ENCODE results near the gene LRRIQ1. TPM values are rescaled to one million over a fixed set of nuclear protein-coding genes. Genes with fewer than 3 reads are reported as not detected.
A peak's percentile ranks its signal among the peaks of the same experiment; 100 is the strongest.

The LRRIQ1 gene
- total RNA-seq, 1 donor from 2014 or later: 0.92 TPM

GRCh38 chr12:85076688-85077430, 40.7 kb downstream of the LRRIQ1 start:
- H3K4me3 ChIP-seq (ENCODE audit: low read depth, low read length): no peak overlapping the region
- peak; percentile 85 for DNase-seq (ENCODE audit: low read depth)
- TF ChIP-seq CTCF (conservative IDR thresholded peaks at IDR 0.05; ENCODE audit: low read depth, low read length): peak; percentile 69

- no peak for DNase-seq (ENCODE audit: low read depth)
- no peak overlapping the region for H3K4me3 ChIP-seq (ENCODE audit: low read depth, low read length)
- no peak for TF ChIP-seq CTCF (conservative IDR thresholded peaks at IDR 0.05; ENCODE audit: low read depth, low read length)
Measured at GRCh38 chr12:85085066-85085465, 48.9 kb downstream of the LRRIQ1 start.

- no peak for DNase-seq (ENCODE audit: low read depth)
- TF ChIP-seq CTCF (conservative IDR thresholded peaks at IDR 0.05; ENCODE audit: low read depth, low read length): no peak
- no peak overlapping the region for H3K4me3 ChIP-seq (ENCODE audit: low read depth, low read length)
Measured at GRCh38 chr12:85089792-85090191, 53.6 kb downstream of the LRRIQ1 start.

- DNase-seq (ENCODE audit: low read depth): no peak
- H3K4me3 ChIP-seq (ENCODE audit: low read depth, low read length): no peak overlapping the region
- TF ChIP-seq CTCF (conservative IDR thresholded peaks at IDR 0.05; ENCODE audit: low read depth, low read length): no peak
Measured at GRCh38 chr12:85092814-85093370, 56.7 kb downstream of the LRRIQ1 start.

GRCh38 chr12:85095501-85095900, 59.4 kb downstream of the LRRIQ1 start:
- no peak for TF ChIP-seq CTCF (conservative IDR thresholded peaks at IDR 0.05; ENCODE audit: low read depth, low read length)
- no peak for DNase-seq (ENCODE audit: low read depth)
- no peak overlapping the region for H3K4me3 ChIP-seq (ENCODE audit: low read depth, low read length)

GRCh38 chr12:85130646-85131045, 94.5 kb downstream of the LRRIQ1 start:
- no peak overlapping the region for H3K4me3 ChIP-seq (ENCODE audit: low read depth, low read length)
- no peak for TF ChIP-seq CTCF (conservative IDR thresholded peaks at IDR 0.05; ENCODE audit: low read depth, low read length)
- DNase-seq (ENCODE audit: low read depth): no peak

- no peak for TF ChIP-seq CTCF (conservative IDR thresholded peaks at IDR 0.05; ENCODE audit: low read depth, low read length)
- no peak for DNase-seq (ENCODE audit: low read depth)
- no peak overlapping the region for H3K4me3 ChIP-seq (ENCODE audit: low read depth, low read length)
Measured at GRCh38 chr12:85138833-85139232, 102.7 kb downstream of the LRRIQ1 start.

All from epithelial cell of proximal tubule (primary cell).